ENCODE data around the gene MPP4.

The MPP4 gene

DNA sequence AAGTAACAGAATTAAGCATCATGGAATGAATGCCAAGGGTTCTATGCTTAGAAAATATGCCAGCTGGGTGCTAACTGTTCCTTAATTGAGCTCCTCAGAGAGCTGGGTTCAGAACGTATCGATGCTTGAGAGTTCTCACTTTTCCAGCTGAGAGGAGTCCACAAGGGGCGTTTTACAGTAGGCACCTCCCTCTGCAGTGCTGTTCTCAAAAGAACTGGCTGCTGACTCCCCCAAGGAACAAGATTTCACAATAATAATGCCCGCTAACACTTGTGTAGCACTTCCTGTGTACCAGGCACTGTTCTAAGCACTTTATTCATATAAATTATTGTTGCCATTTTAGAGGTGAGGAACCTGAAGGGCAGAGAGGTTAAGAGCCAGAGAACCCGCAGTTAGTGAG, 37.1 kb downstream of the MPP4 start:
- H3K4me3 ChIP-seq (ENCODE audit: low read depth, low read length), result no peak overlapping the region
- TF ChIP-seq, protein P1, sequence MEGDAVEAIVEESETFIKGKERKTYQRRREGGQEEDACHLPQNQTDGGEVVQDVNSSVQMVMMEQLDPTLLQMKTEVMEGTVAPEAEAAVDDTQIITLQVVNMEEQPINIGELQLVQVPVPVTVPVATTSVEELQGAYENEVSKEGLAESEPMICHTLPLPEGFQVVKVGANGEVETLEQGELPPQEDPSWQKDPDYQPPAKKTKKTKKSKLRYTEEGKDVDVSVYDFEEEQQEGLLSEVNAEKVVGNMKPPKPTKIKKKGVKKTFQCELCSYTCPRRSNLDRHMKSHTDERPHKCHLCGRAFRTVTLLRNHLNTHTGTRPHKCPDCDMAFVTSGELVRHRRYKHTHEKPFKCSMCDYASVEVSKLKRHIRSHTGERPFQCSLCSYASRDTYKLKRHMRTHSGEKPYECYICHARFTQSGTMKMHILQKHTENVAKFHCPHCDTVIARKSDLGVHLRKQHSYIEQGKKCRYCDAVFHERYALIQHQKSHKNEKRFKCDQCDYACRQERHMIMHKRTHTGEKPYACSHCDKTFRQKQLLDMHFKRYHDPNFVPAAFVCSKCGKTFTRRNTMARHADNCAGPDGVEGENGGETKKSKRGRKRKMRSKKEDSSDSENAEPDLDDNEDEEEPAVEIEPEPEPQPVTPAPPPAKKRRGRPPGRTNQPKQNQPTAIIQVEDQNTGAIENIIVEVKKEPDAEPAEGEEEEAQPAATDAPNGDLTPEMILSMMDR (IDR thresholded peaks at IDR 0.05; ENCODE audit: borderline replicate concordance, insufficient read depth, low read depth, low read length), result no peak

DNA sequence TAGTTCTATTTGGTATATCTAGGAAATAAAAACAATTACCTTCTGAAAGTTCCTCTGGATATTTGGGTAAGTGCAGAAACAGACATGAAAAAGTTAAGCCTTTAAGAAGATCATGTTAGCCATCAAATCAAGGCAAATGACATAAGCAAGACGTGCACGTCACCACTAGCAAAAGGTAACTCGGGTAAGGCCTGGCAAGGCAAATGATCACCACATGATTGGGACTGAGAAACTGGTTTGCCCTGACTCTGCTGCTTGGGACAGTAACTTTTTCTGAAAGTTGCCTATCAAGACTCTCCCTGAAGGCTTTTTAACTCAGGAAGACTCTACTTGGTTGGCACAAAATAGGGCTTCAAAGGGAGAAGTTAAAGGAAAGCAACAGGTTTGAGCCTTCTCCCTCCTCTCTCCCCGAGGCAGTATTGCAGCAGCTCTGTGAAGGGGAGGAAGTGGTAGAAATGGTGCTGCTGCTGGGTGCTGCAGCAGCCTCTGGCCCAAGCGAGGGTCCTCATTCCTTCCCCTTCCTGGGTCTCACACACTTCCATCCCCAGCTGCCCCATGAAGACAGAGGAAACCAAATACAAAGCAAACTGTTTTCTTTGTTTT, 38.0 kb downstream of the MPP4 start:
- TF ChIP-seq, protein P1 (IDR thresholded peaks at IDR 0.05; ENCODE audit: borderline replicate concordance, insufficient read depth, low read depth, low read length), result no peak
- no peak overlapping the region for H3K4me3 ChIP-seq (ENCODE audit: low read depth, low read length)

DNA sequence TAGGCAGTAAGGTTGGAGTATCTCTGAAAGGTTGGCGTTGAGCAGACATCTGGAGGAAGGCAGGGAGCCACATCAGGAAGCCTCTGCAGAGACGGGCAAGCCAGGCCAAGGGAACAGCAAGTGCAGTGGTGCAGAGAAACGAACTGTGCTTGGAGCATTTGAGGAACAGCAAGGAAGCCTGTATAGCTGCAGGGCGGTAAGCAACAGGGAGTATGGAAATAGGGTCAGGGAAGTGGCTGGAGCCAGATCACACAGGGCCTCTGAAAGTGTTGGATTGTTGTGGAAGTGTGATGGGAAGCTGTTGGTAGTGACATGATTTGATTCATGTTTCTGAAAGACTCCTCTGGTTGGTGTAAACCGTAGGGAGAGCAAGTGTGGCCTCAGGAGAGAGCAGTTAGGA, 41.7 kb downstream of the MPP4 start:
- no peak overlapping the region for H3K4me3 ChIP-seq (ENCODE audit: low read depth, low read length)
- TF ChIP-seq, protein P1 (IDR thresholded peaks at IDR 0.05; ENCODE audit: borderline replicate concordance, insufficient read depth, low read depth, low read length), result no peak

DNA sequence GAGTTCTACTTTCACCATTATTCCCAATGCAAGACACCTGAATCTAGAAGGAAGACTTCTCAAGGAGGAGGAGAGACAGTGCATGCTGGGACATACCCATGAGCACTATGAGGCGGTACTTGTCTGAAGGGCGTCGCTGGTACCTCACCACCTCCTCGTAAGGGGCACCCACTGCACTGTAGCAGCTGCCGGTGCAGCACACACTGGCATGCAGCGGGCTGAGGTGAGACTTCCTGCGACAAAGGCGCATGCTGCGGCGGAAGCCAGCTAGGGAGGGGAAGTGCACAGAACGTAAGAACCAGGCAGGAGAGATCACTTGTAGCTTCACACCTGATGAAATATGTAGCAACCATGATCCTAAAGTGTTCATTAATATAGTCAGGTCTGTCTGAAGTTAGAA, 42.3 kb downstream of the MPP4 start:
- no peak overlapping the region for H3K4me3 ChIP-seq (ENCODE audit: low read depth, low read length)
- TF ChIP-seq, protein P1 (IDR thresholded peaks at IDR 0.05; ENCODE audit: borderline replicate concordance, insufficient read depth, low read depth, low read length), result no peak

DNA sequence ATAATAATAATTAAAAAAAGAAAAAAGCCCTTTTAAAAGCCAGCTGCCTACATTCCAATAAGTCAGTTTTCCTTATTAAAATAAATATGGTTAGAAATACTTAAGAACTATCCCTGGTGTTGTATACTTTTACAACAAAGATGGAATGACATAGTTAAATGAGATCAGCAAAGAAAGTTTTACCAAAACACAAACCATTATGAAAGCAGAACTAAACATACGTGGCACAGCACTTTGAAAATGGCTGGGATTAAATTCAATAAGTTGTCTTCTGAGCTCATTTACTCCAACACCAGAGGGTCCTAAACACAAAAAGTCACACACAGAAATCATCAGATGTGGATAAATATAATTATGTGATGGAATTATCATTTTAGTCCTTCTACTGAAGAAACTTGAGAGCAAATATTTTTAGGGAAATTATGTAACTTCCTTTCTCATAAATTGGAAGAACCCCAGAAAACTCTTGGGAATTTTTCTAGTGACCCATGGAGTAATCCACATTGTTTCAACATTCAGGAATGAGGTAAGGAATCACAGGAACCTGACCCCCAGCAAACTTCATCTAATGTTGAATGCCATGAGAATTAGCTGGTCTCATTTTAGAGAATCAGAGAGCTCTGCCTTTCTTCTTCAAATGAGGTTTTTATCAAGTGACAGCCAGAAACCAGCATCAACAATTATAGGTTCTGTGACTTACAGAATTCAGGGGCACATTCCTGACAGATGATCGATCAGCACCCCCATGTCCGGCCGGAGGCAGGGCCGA, 43.6 kb downstream of the MPP4 start:
- TF ChIP-seq, protein P1 (IDR thresholded peaks at IDR 0.05; ENCODE audit: borderline replicate concordance, insufficient read depth, low read depth, low read length), result no peak
- no peak overlapping the region for H3K4me3 ChIP-seq (ENCODE audit: low read depth, low read length)

DNA sequence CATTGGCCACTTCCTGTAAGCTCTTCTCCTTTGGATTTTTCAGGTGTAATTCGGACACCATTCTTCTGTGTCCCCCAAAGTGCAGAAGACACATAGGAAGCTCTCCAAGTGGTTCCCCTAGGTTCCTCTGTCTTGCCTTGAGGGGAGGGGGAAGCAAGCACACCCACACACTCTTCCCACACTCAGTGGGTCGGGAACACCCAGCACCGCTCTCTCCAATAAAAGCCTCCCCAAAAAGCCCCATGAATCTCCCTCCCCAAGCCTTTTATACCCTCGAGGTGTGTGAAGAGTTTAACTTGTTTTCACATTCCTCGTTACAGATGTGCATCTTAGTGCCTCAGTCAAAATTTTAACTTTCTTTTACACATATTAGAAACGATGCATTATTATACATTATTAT, 45.2 kb downstream of the MPP4 start:
- no peak overlapping the region for H3K4me3 ChIP-seq (ENCODE audit: low read depth, low read length)
- TF ChIP-seq, protein P1 (IDR thresholded peaks at IDR 0.05; ENCODE audit: borderline replicate concordance, insufficient read depth, low read depth, low read length), result no peak

DNA sequence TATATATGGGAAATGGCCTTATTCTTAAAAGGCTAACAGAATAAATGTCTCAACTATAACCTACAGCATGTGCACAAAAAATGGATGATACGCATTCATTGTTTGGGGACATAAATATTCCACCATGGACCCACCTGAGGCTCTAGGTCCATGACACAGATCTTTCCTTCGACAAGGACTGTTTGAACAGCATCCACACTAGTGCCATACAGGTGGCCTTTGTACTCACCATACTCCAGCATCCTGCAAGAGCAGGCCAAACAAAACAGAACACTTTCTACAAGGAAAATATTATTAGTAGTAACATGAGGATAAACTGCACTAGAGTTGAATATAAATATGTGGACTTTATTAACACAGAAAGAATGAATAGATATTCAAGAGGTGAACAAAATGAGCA, 49.0 kb downstream of the MPP4 start:
- H3K4me3 ChIP-seq (ENCODE audit: low read depth, low read length), result no peak overlapping the region
- TF ChIP-seq, protein P1 (IDR thresholded peaks at IDR 0.05; ENCODE audit: borderline replicate concordance, insufficient read depth, low read depth, low read length), result no peak
